Measurements from ENCODE around the gene ACTL7A.

DNA sequence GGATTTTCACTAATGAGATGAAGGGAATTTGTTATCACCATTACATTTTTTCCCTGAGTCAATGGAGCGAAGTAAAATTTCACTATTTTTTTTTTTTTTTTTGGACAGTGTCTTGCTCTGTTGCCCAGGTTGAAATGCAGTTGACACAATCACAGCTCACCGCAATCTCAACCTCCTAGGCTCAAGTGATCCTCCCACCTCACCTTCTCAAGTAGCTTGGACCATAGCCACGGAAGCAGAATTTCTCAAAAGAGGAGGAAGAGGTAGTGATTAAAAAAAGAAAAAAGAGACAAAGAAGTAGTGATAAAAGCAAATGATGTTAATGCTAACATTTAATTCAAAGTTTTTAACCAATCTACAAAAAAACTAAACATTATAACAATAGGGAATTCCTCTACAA, 42.1 kb downstream of the ACTL7A start:
- no peak for TF ChIP-seq ADNP (CRISPR knock-in tag; IDR thresholded peaks at IDR 0.05)
- TF ChIP-seq ZFP1 (CRISPR knock-in tag; IDR thresholded peaks at IDR 0.05): no peak

All from HepG2 (cell line).